Lung (tissue), 12 donors: Measurements from ENCODE around the gene CAPN1. TPM values are rescaled to one million over a fixed set of nuclear protein-coding genes. Genes with fewer than 3 reads are reported as not detected.

ENCODE experiments used
- ATAC-seq: fragments of 200-7000 bp; cut with Tn5 transposase; one replicate; pipeline ENCODE4 v1.9.1; 2020; ENCODE audit warnings: moderate number of reproducible peaks; ENCODE audit not compliant: insufficient read depth, low FRiP score
- DNase-seq, 3 donors: peaks; one replicate each; pipeline ENCODE4 v3.0.0-alpha.2; 2013 to 2017
- H3K27ac ChIP-seq, 2 donors: one replicate each; pipeline ENCODE4 v1.5.1; 2013; ENCODE audit warnings: mild to moderate bottlenecking in 2 of 2, moderate library complexity in 2 of 2, control low read depth in 1 of 2, inconsistent platforms in 1 of 2, low read depth in 1 of 2, low read length in 1 of 2
- H3K27me3 ChIP-seq, 3 donors: one replicate each; pipeline ENCODE4 v1.5.1; 2013; ENCODE audit warnings: low read length in 2 of 3; ENCODE audit not compliant: control insufficient read depth in 3 of 3, insufficient read depth in 3 of 3
- H3K36me3 ChIP-seq, 4 donors: one replicate each; pipeline ENCODE4 v1.5.1; 2013; ENCODE audit warnings: low read length in 4 of 4, mild to moderate bottlenecking in 1 of 4, moderate library complexity in 1 of 4; ENCODE audit not compliant: control insufficient read depth in 4 of 4, insufficient read depth in 4 of 4
- H3K4me1 ChIP-seq, 5 donors: one replicate each; pipeline ENCODE4 v1.5.1; 2013; ENCODE audit warnings: low read length in 5 of 5, mild to moderate bottlenecking in 2 of 5, moderate library complexity in 1 of 5; ENCODE audit not compliant: control insufficient read depth in 5 of 5, insufficient read depth in 5 of 5
- H3K4me3 ChIP-seq: one replicate; pipeline ENCODE4 v1.5.1; 2013; ENCODE audit warnings: mild to moderate bottlenecking, control low read depth, moderate library complexity
- H3K9ac ChIP-seq, 2 donors: one replicate each; pipeline ENCODE4 v1.5.1; 2013; ENCODE audit warnings: low read length in 2 of 2, control low read depth in 1 of 2; ENCODE audit not compliant: insufficient read depth in 1 of 2
- H3K9me3 ChIP-seq, 4 donors: one replicate each; pipeline ENCODE4 v1.5.1; 2013; ENCODE audit warnings: low read length in 3 of 4, mild to moderate bottlenecking in 1 of 4, moderate library complexity in 1 of 4; ENCODE audit not compliant: control insufficient read depth in 4 of 4, insufficient read depth in 3 of 4
- CTCF ChIP-seq: IDR thresholded peaks from 2 replicates; pipeline ENCODE4 v1.5.1; 2012; ENCODE audit warnings: mild to moderate bottlenecking; ENCODE audit errors: control extremely low read depth, extremely low read depth
- WGBS, 2 donors: extraction: QIAGEN DNeasy Blood & Tissue Kit; methylation state at CpG; one replicate each; pipeline ENCODE4 v1.1.7; 2013; 5-methylcytosine and 5-hydroxymethylcytosine counted together
- polyA plus RNA-seq, 2 donors: library from polyadenylated mRNA; stranded (reverse); fragments of 200-250 nt; gene quantifications; one replicate each; pipeline ENCODE4 v1.2.1, GENCODE V29; 2013
- total RNA-seq, 2 donors: library from RNA; depleted of rRNA in 1 of 2; stranded (reverse); fragments of >200 nt in 1 of 2; gene quantifications; one replicate each; pipeline ENCODE4 v1.2.1, GENCODE V29; 2014 to 2021
- donor health status: control.
- donor health status: control.
- donor health status: Bipolar disorder and iron deficiency.
- donor health status: healthy.
- donor health status: DM: yes; HTN: yes; CAD: no.

CAPN1 gene
- total and polyA plus RNA-seq, 4 donors: 106 to 265 (median 136) TPM

GRCh38 chr11:65206901-65207300 lies 25.2 kb downstream of the CAPN1 start:
- Histone ChIP-seq H3K9me3 (no peaks in the 10 kb centered on the region), H3K9ac (no peak overlapping the region), H3K4me3 (no peak overlapping the region), H3K27ac (no peak overlapping the region), H3K36me3 (peaks cover 12 to 70% (median 32%) of the 10 kb centered on the region in 4 donors), H3K27me3 (no peaks in the 10 kb centered on the region), H3K4me1 (no peaks in the 10 kb centered on the region)
- ATAC-seq: no peak
- WGBS, 2 donors: 77 to 90% methylated on average over 7 of the region's 7 CpGs
- DNase-seq: no peak
- no peak for TF ChIP-seq CTCF

GRCh38 chr11:65207918-65208784 lies 26.4 kb downstream of the CAPN1 start:
- Histone ChIP-seq H3K4me1 (peaks cover 0 to 5% (median 0%) of the 10 kb centered on the region in 5 donors), H3K9me3 (no peaks in the 10 kb centered on the region), H3K27ac (peak overlapping the region in 1 of 2 donors; percentile 34), H3K9ac (no peak overlapping the region), H3K27me3 (no peaks in the 10 kb centered on the region), H3K36me3 (peaks cover 12 to 70% (median 32%) of the 10 kb centered on the region in 4 donors), H3K4me3 (no peak overlapping the region)
- no peak for ATAC-seq
- no peak for TF ChIP-seq CTCF
- WGBS, 2 donors: 83 to 88% methylated on average over 15 to 16 of the region's 16 CpGs
- no peak for DNase-seq

- Histone ChIP-seq H3K9ac (no peak overlapping the region), H3K9me3 (no peaks in the 10 kb centered on the region), H3K4me1 (peaks cover 0 to 5% (median 0%) of the 10 kb centered on the region in 5 donors), H3K27me3 (no peaks in the 10 kb centered on the region), H3K36me3 (peaks cover 12 to 66% (median 30%) of the 10 kb centered on the region in 4 donors), H3K27ac (peak overlapping the region in 1 of 2 donors; percentile 30), H3K4me3 (no peak overlapping the region)
- DNase-seq: no peak
- ATAC-seq: no peak
- no peak for TF ChIP-seq CTCF
- WGBS, 2 donors: 57% methylated on average over 13 of the region's 13 CpGs
Measured at GRCh38 chr11:65208785-65209710, 27.3 kb downstream of the CAPN1 start.
